GM12875 (cell line): ENCODE data around the gene TECTA.
"Not testable (repeated sequence)": the region's sequence is repeated elsewhere in the genome, so short reads cannot be mapped to it uniquely, and the experiment has no call there.

Source experiments
- H3K4me3 ChIP-seq: one replicate; pipeline ENCODE4 v1.5.1; 2011; ENCODE audit warnings: low read depth, low read length, control low read depth
- TF ChIP-seq, protein P1 (sequence below): IDR thresholded peaks from 2 replicates; pipeline ENCODE4 v1.5.1; 2011; ENCODE audit warnings: low read depth, mild to moderate bottlenecking, control low read depth, inconsistent platforms, low read length, moderate library complexity, borderline replicate concordance; ENCODE audit not compliant: insufficient read depth

TECTA gene

DNA sequence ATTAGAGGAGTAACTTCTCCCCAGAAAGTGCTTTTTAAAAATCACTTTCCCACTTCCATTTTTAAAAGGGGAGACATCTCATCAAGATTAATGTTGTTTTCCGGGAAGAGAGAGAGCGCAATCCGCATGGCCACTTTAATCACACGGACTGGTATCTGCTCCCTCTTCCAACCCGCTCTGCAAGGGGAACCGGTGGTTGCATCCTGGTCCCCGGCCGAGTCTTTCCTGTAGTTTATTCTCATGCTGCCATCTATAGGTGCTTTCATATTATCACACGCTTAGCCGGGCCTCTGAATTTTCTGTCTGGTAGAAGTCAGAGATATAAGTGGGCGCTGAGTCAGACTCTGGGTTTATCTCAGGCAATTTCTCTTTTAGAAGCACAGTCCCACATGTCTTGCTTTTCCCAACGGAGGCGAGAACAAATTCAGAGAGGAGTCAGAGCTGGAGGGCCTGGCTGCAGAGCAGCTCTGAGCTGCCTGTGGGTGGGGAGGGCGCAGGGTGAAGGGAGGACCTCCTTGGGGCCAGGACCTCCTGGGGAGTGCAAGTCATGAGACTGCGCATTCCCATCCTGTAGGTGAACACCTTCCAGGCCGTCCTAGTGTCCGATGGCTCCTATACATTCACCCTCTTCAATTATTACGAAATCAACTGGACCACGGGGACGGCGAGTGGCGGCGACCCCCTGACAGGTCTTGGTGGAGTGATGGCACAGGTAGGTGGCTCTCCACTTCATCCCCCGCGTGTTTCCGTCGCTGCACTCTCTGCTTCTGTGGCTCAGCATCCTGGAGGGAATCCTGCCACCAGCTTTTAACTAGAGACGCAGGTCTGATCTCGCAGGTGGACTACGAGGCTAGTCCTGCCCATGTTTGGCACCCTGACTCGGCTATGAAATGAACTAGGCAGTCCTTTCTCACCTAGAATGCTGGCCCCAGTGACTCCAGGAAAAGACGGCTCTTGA lies 11.7 kb downstream of the TECTA start:
- no peak overlapping the region for H3K4me3 ChIP-seq
- TF ChIP-seq, protein P1, sequence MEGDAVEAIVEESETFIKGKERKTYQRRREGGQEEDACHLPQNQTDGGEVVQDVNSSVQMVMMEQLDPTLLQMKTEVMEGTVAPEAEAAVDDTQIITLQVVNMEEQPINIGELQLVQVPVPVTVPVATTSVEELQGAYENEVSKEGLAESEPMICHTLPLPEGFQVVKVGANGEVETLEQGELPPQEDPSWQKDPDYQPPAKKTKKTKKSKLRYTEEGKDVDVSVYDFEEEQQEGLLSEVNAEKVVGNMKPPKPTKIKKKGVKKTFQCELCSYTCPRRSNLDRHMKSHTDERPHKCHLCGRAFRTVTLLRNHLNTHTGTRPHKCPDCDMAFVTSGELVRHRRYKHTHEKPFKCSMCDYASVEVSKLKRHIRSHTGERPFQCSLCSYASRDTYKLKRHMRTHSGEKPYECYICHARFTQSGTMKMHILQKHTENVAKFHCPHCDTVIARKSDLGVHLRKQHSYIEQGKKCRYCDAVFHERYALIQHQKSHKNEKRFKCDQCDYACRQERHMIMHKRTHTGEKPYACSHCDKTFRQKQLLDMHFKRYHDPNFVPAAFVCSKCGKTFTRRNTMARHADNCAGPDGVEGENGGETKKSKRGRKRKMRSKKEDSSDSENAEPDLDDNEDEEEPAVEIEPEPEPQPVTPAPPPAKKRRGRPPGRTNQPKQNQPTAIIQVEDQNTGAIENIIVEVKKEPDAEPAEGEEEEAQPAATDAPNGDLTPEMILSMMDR: peak; percentile 39

DNA sequence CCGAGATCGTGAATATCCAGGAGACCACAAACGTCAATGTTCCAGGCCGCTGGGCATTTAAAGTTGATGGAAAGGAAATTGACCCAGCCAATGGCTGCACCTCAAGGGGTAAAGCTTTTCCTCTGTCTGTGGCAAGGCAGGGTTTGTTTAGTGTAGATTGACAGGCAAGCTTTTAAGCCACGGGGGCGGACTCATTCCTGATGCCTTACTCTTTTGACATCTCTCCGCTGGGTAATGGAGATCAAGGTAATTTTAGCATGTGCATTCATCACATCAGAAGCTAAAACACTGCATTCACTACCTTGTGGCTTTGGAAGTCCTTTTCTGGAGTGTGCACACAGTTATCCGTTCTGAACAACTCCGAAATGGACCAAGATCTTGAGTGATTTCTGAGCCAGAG lies 12.6 kb downstream of the TECTA start:
- H3K4me3 ChIP-seq: no peak overlapping the region
- TF ChIP-seq, protein P1: no peak

DNA sequence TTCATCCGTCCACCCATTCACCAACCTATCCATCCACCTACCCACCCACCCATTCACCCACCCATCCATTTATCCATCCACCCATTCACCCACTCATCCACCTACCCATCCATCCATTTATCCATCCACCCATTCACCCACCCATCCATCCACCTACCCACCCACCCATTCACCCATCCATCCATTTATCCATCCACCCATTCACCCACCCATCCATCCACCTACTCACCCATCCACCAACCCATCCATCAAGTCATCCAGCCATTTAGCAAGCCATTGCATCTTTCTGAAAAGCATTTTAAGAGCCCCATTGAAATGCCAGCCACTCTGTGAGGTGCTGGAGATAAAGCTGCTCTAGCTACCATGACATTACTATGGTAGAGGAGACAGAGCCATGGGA lies 14.0 kb downstream of the TECTA start:
- not testable (repeated sequence) for H3K4me3 ChIP-seq

DNA sequence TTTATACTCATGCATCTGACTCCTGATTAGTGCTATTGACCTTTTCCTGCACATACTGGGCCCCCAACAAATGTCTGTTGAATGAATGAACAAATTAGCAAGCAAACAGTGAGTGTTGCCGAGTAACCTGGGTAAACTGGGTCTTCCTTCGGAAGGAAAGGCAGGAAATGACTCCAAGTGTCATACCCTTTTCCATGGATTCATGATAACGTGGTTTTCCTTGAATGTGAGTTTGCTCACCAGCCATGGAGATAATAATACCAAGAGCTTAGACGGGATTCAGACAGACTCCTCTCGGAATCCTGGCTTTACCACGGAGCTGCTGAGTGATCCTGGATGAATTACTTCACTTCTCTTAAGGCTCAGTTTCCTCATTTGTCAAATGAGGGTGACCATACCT lies 16.7 kb downstream of the TECTA start:
- H3K4me3 ChIP-seq: no peak overlapping the region
- TF ChIP-seq, protein P1: no peak

DNA sequence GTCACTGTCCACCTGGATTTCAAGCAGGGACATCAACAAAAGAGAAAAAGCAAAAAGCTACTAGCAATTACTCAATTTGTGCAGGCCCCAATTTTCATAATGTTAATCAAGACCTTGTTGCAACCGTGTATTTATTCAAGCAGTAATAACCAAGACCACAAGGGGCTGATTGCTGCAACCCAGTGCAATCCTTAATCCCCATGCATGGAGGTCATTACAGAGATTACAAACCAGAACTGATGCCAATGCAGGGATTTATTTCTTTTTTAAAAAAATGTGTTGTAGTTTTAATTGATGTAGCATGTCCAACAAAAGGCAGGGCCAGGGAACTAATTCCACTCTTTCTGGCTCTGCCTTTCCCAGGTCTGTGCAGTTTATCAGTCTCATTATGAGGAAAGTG lies 18.4 kb downstream of the TECTA start:
- H3K4me3 ChIP-seq: no peak overlapping the region
- TF ChIP-seq, protein P1: no peak

DNA sequence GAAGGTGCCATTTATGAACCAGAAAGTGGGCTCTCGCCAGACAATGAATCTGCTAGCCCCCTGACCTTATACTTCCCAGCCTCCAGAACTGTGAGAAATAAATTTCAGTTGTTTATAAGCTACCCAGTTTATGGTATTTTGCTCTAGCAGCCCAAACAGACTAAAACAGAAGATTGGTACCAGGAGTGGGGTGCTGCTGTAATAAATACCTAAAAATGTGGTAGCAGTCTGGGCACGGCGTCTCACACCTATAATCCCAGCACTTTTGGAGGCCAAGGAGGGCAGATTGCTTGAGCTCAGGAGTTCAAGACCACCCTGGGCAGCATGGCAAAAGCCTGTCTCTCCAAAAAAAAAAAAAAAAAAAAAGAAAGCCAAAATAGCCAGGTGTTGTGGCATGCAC lies 21.3 kb downstream of the TECTA start:
- H3K4me3 ChIP-seq: no peak overlapping the region
- TF ChIP-seq, protein P1: no peak

DNA sequence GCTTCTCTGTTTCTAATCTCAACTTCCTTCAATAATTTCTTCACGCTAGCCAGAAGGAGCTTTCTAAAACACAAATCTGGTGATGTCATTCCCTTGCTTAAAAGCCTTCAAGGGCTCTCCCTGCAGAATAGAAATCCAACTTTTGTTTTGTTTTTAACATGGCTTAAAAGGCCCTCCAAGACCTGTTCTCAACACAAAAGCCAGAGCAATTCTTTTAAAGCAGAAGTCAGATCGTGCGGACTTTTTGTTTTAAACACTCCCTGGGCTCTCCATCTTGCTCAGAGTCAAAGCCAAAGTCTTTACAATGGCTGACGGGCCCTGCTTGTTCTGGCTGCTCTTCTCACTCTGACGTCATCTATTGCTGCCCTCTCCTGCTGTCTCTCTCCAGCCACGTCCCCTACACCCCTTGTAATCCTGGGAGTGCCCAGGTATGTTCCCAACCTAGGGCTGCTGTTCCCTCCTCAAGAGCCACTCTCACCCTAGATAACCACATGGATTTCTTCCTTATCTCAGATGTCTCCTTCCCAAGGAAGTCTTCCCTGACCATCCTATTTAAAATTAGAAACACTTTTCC lies 22.5 kb downstream of the TECTA start:
- TF ChIP-seq, protein P1: no peak
- no peak overlapping the region for H3K4me3 ChIP-seq
